Measurements from ENCODE around the gene KLRC4.

Gene KLRC4

GRCh38 chr12:10363658-10363913, 46.0 kb downstream of the KLRC4 start:
- H3K4me3 ChIP-seq (ENCODE audit: insufficient read depth, low read depth, low read length, poor library complexity, severe bottlenecking): no peak overlapping the region

GRCh38 chr12:10362828-10363657, 46.5 kb downstream of the KLRC4 start:
- Histone ChIP-seq H3K27me3 (replicated peaks; ENCODE audit: control insufficient read depth, insufficient read depth, low read length, poor library complexity, severe bottlenecking) (no peaks in the 10 kb centered on the region), H3K4me3 (ENCODE audit: insufficient read depth, low read depth, low read length, poor library complexity, severe bottlenecking) (no peak overlapping the region), H3K9me3 (ENCODE audit: control insufficient read depth, low read length) (no peaks in the 10 kb centered on the region), H3K27ac (ENCODE audit: insufficient read depth, low read length, poor library complexity, severe bottlenecking) (no peak overlapping the region), H3K4me1 (ENCODE audit: control insufficient read depth, insufficient read depth, low read length, poor library complexity, severe bottlenecking) (peaks cover 5% of the 10 kb centered on the region), H3K36me3 (ENCODE audit: control insufficient read depth, insufficient read depth, low read length) (no peaks in the 10 kb centered on the region)
- DNase-seq: no peak

More at GRCh38 chr12:10363658-10363913, 46.0 kb downstream of the KLRC4 start:
- Histone ChIP-seq H3K27ac (ENCODE audit: insufficient read depth, low read length, poor library complexity, severe bottlenecking) (no peak overlapping the region), H3K36me3 (ENCODE audit: control insufficient read depth, insufficient read depth, low read length) (no peaks in the 10 kb centered on the region), H3K4me1 (ENCODE audit: control insufficient read depth, insufficient read depth, low read length, poor library complexity, severe bottlenecking) (peaks cover 5% of the 10 kb centered on the region), H3K9me3 (ENCODE audit: control insufficient read depth, low read length) (no peaks in the 10 kb centered on the region), H3K27me3 (replicated peaks; ENCODE audit: control insufficient read depth, insufficient read depth, low read length, poor library complexity, severe bottlenecking) (no peaks in the 10 kb centered on the region)
- no peak for DNase-seq

- Histone ChIP-seq H3K4me1 (ENCODE audit: control insufficient read depth, insufficient read depth, low read length, poor library complexity, severe bottlenecking) (peaks cover 5% of the 10 kb centered on the region), H3K27me3 (replicated peaks; ENCODE audit: control insufficient read depth, insufficient read depth, low read length, poor library complexity, severe bottlenecking) (no peaks in the 10 kb centered on the region), H3K9me3 (ENCODE audit: control insufficient read depth, low read length) (no peaks in the 10 kb centered on the region), H3K27ac (ENCODE audit: insufficient read depth, low read length, poor library complexity, severe bottlenecking) (no peak overlapping the region), H3K36me3 (ENCODE audit: control insufficient read depth, insufficient read depth, low read length) (no peaks in the 10 kb centered on the region), H3K4me3 (ENCODE audit: insufficient read depth, low read depth, low read length, poor library complexity, severe bottlenecking) (no peak overlapping the region)
- DNase-seq: no peak
These were observed 47.2 kb downstream of the KLRC4 start for GRCh38 chr12:10362325-10362724.

DNA sequence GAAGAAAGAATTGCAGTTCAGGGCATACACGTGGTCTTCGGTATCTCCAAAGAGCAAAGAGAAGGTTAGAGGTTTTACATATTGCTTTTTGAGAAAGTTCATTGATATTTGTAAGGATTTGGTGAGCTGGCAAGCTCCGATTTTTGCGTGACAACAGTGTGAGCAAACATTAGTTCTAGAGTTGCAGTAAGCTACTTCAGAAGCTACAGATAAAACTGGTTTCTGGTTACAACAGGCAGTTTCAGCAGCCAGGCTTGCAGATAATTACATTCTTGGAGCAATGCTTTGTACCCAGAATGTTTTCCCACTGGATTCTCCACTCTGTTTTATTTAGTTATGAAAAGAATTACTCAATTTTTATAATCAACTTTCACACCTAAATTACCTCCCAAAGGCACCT, 47.9 kb downstream of the KLRC4 start:
- no peak for DNase-seq
- Histone ChIP-seq H3K27ac (ENCODE audit: insufficient read depth, low read length, poor library complexity, severe bottlenecking) (no peak overlapping the region), H3K36me3 (ENCODE audit: control insufficient read depth, insufficient read depth, low read length) (no peaks in the 10 kb centered on the region), H3K9me3 (ENCODE audit: control insufficient read depth, low read length) (no peaks in the 10 kb centered on the region), H3K4me3 (ENCODE audit: insufficient read depth, low read depth, low read length, poor library complexity, severe bottlenecking) (no peak overlapping the region), H3K4me1 (ENCODE audit: control insufficient read depth, insufficient read depth, low read length, poor library complexity, severe bottlenecking) (peaks cover 5% of the 10 kb centered on the region), H3K27me3 (replicated peaks; ENCODE audit: control insufficient read depth, insufficient read depth, low read length, poor library complexity, severe bottlenecking) (no peaks in the 10 kb centered on the region)

- Histone ChIP-seq H3K9me3 (ENCODE audit: control insufficient read depth, low read length) (no peaks in the 10 kb centered on the region), H3K27me3 (replicated peaks; ENCODE audit: control insufficient read depth, insufficient read depth, low read length, poor library complexity, severe bottlenecking) (no peaks in the 10 kb centered on the region), H3K4me3 (ENCODE audit: insufficient read depth, low read depth, low read length, poor library complexity, severe bottlenecking) (no peak overlapping the region), H3K27ac (ENCODE audit: insufficient read depth, low read length, poor library complexity, severe bottlenecking) (no peak overlapping the region), H3K4me1 (ENCODE audit: control insufficient read depth, insufficient read depth, low read length, poor library complexity, severe bottlenecking) (peaks cover 5% of the 10 kb centered on the region), H3K36me3 (ENCODE audit: control insufficient read depth, insufficient read depth, low read length) (no peaks in the 10 kb centered on the region)
- DNase-seq: no peak
These were observed 48.5 kb downstream of the KLRC4 start for GRCh38 chr12:10361084-10361483.

DNA sequence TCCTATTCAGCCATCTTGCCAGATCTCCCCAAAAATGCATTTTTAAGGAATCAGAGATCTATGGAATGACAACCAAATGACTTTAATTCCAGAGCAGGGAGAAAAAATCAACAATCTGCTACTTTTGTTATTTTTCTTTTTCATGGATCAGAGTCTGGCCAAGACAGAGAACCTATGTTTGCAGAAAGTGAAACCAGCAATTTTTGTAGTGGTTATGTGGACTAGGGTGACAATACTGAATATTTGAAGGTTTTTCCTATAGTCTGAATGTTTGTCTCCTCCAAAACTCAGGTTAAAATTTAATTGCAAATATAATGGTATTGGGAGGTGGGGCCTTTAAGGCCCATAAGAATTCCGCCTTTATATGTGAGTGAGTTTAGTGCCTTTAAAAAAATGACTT, 50.6 kb downstream of the KLRC4 start:
- no peak overlapping the region for H3K27ac ChIP-seq (ENCODE audit: insufficient read depth, low read length, poor library complexity, severe bottlenecking)
- no peak for DNase-seq
- no peaks in the 10 kb centered on the region for H3K4me1 ChIP-seq (ENCODE audit: control insufficient read depth, insufficient read depth, low read length, poor library complexity, severe bottlenecking)
- no peaks in the 10 kb centered on the region for H3K27me3 ChIP-seq (replicated peaks; ENCODE audit: control insufficient read depth, insufficient read depth, low read length, poor library complexity, severe bottlenecking)
- no peaks in the 10 kb centered on the region for H3K36me3 ChIP-seq (ENCODE audit: control insufficient read depth, insufficient read depth, low read length)
- no peak overlapping the region for H3K4me3 ChIP-seq (ENCODE audit: insufficient read depth, low read depth, low read length, poor library complexity, severe bottlenecking)
- H3K9me3 ChIP-seq (ENCODE audit: control insufficient read depth, low read length): no peaks in the 10 kb centered on the region

DNA sequence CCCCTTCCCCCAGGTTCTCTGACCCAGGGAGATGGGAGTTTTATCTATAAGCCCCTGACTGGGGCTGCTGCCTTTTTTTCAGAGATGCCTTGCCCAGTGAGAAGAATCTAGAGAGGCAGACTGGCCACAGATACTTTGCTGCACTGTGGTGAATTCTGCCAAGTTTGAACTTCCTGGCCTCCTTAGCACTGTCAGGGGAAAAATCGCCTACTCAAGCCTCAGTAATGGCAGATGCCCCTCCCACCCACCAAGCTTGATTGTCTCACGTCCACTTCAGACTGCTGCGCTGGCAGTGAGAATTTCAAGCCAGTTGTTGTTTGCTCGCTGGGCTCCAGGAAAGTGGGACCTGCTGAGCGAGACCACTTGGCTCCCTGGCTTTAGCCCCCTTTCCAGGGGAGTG, 51.4 kb downstream of the KLRC4 start:
- Histone ChIP-seq H3K36me3 (ENCODE audit: control insufficient read depth, insufficient read depth, low read length) (no peaks in the 10 kb centered on the region), H3K9me3 (ENCODE audit: control insufficient read depth, low read length) (no peaks in the 10 kb centered on the region), H3K27ac (ENCODE audit: insufficient read depth, low read length, poor library complexity, severe bottlenecking) (no peak overlapping the region), H3K4me1 (ENCODE audit: control insufficient read depth, insufficient read depth, low read length, poor library complexity, severe bottlenecking) (no peaks in the 10 kb centered on the region), H3K4me3 (ENCODE audit: insufficient read depth, low read depth, low read length, poor library complexity, severe bottlenecking) (no peak overlapping the region), H3K27me3 (replicated peaks; ENCODE audit: control insufficient read depth, insufficient read depth, low read length, poor library complexity, severe bottlenecking) (no peaks in the 10 kb centered on the region)
- DNase-seq: no peak

All from effector memory CD4-positive, alpha-beta T cell (primary cell).